HepG2 (cell line): ENCODE data around the gene TP53TG5. TPM values are rescaled to one million over a fixed set of nuclear protein-coding genes. Genes with fewer than 3 reads are reported as not detected.
A peak's percentile ranks its signal among the peaks of the same experiment; 100 is the strongest.

Experiments used
- CCDC6 ChIP-seq: sonication (generic); formaldehyde crosslinking; IDR thresholded peaks from 2 replicates; pipeline ENCODE4 v1.8.1; 2022; ENCODE audit warnings: mild to moderate bottlenecking, missing genetic modification reagents, moderate library complexity
- FOXP1 ChIP-seq, 2 experiments: fragments of 450-650 bp in 1 of 2; IDR thresholded peaks; 2 replicates each; pipeline ENCODE4 v1.6.1; 2017 to 2018; ENCODE audit warnings: antibody characterized with exemption in 1 of 2
- KAT7 ChIP-seq: IDR thresholded peaks from 2 replicates; pipeline ENCODE4 v1.6.1; 2018; ENCODE audit warnings: borderline replicate concordance, missing compliant biosample characterization
- KLF15 ChIP-seq: sonication (generic); formaldehyde crosslinking; IDR thresholded peaks from 2 replicates; pipeline ENCODE4 v1.8.1; 2023; ENCODE audit warnings: borderline replicate concordance, mild to moderate bottlenecking, inconsistent platforms, missing genetic modification reagents, mixed read lengths
- KLF16 ChIP-seq, 2 experiments: sonication (generic) in 1 of 2; formaldehyde crosslinking in 1 of 2; IDR thresholded peaks; 2 replicates each; pipeline versions ENCODE4 v1.6.1 to v1.8.0; 2016 to 2023; ENCODE audit warnings: missing genetic modification reagents in 2 of 2, missing compliant biosample characterization in 1 of 2
- PHF8 ChIP-seq: sonication (generic); formaldehyde crosslinking; IDR thresholded peaks from 2 replicates; pipeline ENCODE4 v1.5.0; 2020; ENCODE audit warnings: missing genetic modification reagents
- RBM39 ChIP-seq: fragments of 200-400 bp; formaldehyde crosslinking; IDR thresholded peaks from one replicate; pipeline ENCODE4 v1.6.1; 2018; ENCODE audit warnings: antibody characterized with exemption, mild to moderate bottlenecking, low read depth, low read length; ENCODE audit not compliant: poor library complexity, severe bottlenecking
- SOX5 ChIP-seq: IDR thresholded peaks from 2 replicates; pipeline ENCODE4 v1.6.1; 2016; ENCODE audit warnings: borderline replicate concordance
- ZBTB21 ChIP-seq: sonication (generic); formaldehyde crosslinking; IDR thresholded peaks from 2 replicates; pipeline ENCODE4 v1.4.0; 2020; ENCODE audit warnings: missing genetic modification reagents
- ZBTB7B ChIP-seq: sonication (generic); formaldehyde crosslinking; IDR thresholded peaks from 2 replicates; pipeline ENCODE4 v1.4.0; 2020; ENCODE audit warnings: missing genetic modification reagents
- ZKSCAN5 ChIP-seq: sonication (generic); formaldehyde crosslinking; IDR thresholded peaks from 2 replicates; pipeline ENCODE4 v1.5.1; 2020; ENCODE audit warnings: mild to moderate bottlenecking, missing genetic modification reagents
- ZNF121 ChIP-seq: sonication (generic); formaldehyde crosslinking; IDR thresholded peaks from 2 replicates; pipeline ENCODE4 v1.5.0; 2020; ENCODE audit warnings: mild to moderate bottlenecking, missing genetic modification reagents
- ZNF335 ChIP-seq: sonication (generic); formaldehyde crosslinking; IDR thresholded peaks from 2 replicates; pipeline ENCODE4 v1.4.0; 2020; ENCODE audit warnings: missing genetic modification reagents
- ZNF33B ChIP-seq: sonication (generic); formaldehyde crosslinking; IDR thresholded peaks from 2 replicates; pipeline ENCODE4 v1.5.1; 2020; ENCODE audit warnings: mild to moderate bottlenecking, missing genetic modification reagents
- ZNF460 ChIP-seq: sonication (generic); formaldehyde crosslinking; IDR thresholded peaks from 2 replicates; pipeline ENCODE4 v1.5.1; 2020; ENCODE audit warnings: missing genetic modification reagents, mild to moderate bottlenecking, borderline replicate concordance
- ZSCAN20 ChIP-seq: sonication (generic); formaldehyde crosslinking; IDR thresholded peaks from 2 replicates; pipeline ENCODE4 v1.4.0; 2020; ENCODE audit warnings: missing genetic modification reagents, mild to moderate bottlenecking, borderline replicate concordance
- polyA plus RNA-seq, 8 experiments: library from polyadenylated mRNA; depleted of rRNA in 3 of 8; stranded (reverse) in 7 of 8; unstranded in 1 of 8; fragments of >200 nt; fragmentation: Illumina TruSeq in 4 of 8; extraction: Trizol in 4 of 8; gene quantifications; 2 replicates each; pipeline versions ENCODE4 v1.2.1 to v1.2.3, GENCODE V29; 2011 to 2016; ENCODE audit warnings: low read depth in 4 of 8, missing spikeins in 1 of 8, mixed read lengths in 1 of 8; ENCODE audit not compliant: insufficient read depth in 1 of 8
- total RNA-seq, 5 experiments: library from RNA; depleted of rRNA; stranded (reverse); fragments of >200 nt; fragmentation: Illumina TruSeq; extraction: Trizol; gene quantifications; 2 replicates each; pipeline ENCODE4 v1.2.3, GENCODE V29; 2016; ENCODE audit warnings: low read depth in 1 of 5
- TF ChIP-seq, protein P1 (sequence below): sonication (generic); formaldehyde crosslinking; IDR thresholded peaks from 2 replicates; pipeline ENCODE4 v1.4.0; 2020; ENCODE audit warnings: missing genetic modification reagents
- TF ChIP-seq, protein P2 (sequence below): sonication (generic); formaldehyde crosslinking; IDR thresholded peaks from 2 replicates; pipeline ENCODE4 v1.5.0; 2020; ENCODE audit warnings: mild to moderate bottlenecking, low read depth, missing genetic modification reagents, borderline replicate concordance
- TF ChIP-seq, protein P3 (sequence below), 2 experiments: sonication (generic) in 1 of 2; formaldehyde crosslinking in 1 of 2; IDR thresholded peaks; 2 replicates each; pipeline versions ENCODE4 v1.5.1 to v1.6.1; 2011 to 2020; ENCODE audit warnings: borderline replicate concordance in 1 of 2, low read depth in 1 of 2, low read length in 1 of 2, mild to moderate bottlenecking in 1 of 2, missing genetic modification reagents in 1 of 2, moderate library complexity in 1 of 2
- TF ChIP-seq, protein P4 (sequence below): sonication (generic); formaldehyde crosslinking; IDR thresholded peaks from 2 replicates; pipeline ENCODE4 v1.8.1; 2022; ENCODE audit warnings: mild to moderate bottlenecking, missing genetic modification reagents

The TP53TG5 gene
- total and polyA plus RNA-seq, 2 of the 13 experiments (the other 11 are each of a cell fraction or from before 2014, with no cell fraction given) = 0.11 TPM; not detected in 1

DNA sequence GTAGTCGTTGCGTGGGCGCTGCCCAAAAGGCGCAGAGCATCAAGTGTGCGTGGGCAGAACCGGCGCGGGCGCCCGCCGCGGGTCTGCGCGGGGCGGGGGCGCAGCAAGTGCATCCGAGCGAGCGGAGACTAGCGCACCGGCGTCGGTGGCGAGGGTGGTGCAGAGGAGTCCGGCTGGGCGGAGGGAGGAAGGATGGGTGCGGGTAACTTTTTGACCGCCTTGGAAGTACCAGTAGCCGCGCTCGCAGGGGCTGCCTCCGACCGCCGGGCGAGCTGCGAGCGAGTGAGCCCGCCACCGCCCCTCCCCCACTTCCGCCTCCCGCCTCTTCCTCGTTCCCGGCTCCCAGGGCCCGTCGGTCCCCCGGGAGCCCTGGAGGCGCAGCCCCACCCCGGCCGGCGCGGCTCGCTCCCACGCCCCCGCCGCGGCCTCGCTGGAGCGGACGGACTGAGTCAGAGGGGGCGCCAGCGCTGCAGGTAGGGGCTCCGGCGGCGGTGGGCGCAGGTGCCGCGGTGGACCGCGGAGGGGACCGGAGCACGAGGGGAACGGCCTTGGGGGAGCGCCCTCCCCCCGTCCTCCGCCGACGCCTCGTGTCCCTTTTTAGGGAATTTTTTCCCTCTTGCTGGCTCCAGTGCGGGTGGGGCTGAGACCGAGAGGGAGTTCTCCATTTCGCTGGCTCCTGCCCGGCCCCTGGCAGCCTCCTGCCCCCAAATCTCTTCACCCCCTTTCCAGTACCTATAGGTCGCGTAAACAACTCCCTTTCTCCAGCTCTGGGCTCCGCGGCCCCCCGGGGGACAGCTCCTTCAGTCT, 28.3 kb upstream of the TP53TG5 start (continued):
- TF ChIP-seq, protein P1, sequence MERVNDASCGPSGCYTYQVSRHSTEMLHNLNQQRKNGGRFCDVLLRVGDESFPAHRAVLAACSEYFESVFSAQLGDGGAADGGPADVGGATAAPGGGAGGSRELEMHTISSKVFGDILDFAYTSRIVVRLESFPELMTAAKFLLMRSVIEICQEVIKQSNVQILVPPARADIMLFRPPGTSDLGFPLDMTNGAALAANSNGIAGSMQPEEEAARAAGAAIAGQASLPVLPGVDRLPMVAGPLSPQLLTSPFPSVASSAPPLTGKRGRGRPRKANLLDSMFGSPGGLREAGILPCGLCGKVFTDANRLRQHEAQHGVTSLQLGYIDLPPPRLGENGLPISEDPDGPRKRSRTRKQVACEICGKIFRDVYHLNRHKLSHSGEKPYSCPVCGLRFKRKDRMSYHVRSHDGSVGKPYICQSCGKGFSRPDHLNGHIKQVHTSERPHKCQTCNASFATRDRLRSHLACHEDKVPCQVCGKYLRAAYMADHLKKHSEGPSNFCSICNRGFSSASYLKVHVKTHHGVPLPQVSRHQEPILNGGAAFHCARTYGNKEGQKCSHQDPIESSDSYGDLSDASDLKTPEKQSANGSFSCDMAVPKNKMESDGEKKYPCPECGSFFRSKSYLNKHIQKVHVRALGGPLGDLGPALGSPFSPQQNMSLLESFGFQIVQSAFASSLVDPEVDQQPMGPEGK (CRISPR knock-in tag) = no peak; the same call in 1 of the 2 replicates
- TF ChIP-seq KAT7 (CRISPR knock-in tag) (peak; percentile 72; the same call in 1 of the 2 replicates), ZNF460 (CRISPR knock-in tag) (no peak), FOXP1 (IDR thresholded peaks at IDR 0.05) (no peak), FOXP1 (CRISPR knock-in tag; IDR thresholded peaks at IDR 0.05) (no peak), ZNF335 (CRISPR knock-in tag) (no peak), RBM39 (no peak), ZKSCAN5 (CRISPR knock-in tag) (no peak), ZNF33B (CRISPR knock-in tag) (peak; percentile 42; the same call in 1 of the 2 replicates), CCDC6 (CRISPR knock-in tag) (peak; percentile 93), ZNF121 (no peak), ZBTB7B (CRISPR knock-in tag) (peak; percentile 67; the same call in 1 of the 2 replicates), ZBTB21 (CRISPR knock-in tag) (no peak), SOX5 (no peak; the same call in 1 of the 2 replicates), ZSCAN20 (CRISPR knock-in tag) (peak; percentile 75; the same call in 1 of the 2 replicates), PHF8 (CRISPR knock-in tag) (peak; percentile 63), KLF16 (CRISPR knock-in tag; IDR thresholded peaks at IDR 0.05) (peak in 1 of 2 experiments; percentile 50; a peak in 1 of 4 replicates), KLF15 (CRISPR knock-in tag) (no peak)
- TF ChIP-seq, protein P2, sequence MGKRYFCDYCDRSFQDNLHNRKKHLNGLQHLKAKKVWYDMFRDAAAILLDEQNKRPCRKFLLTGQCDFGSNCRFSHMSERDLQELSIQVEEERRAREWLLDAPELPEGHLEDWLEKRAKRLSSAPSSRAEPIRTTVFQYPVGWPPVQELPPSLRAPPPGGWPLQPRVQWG (CRISPR knock-in tag) = 0 out of 2 replicates have a peak, but pooled peaks have one; percentile 91
- TF ChIP-seq, protein P3, sequence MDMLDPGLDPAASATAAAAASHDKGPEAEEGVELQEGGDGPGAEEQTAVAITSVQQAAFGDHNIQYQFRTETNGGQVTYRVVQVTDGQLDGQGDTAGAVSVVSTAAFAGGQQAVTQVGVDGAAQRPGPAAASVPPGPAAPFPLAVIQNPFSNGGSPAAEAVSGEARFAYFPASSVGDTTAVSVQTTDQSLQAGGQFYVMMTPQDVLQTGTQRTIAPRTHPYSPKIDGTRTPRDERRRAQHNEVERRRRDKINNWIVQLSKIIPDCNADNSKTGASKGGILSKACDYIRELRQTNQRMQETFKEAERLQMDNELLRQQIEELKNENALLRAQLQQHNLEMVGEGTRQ (IDR thresholded peaks at IDR 0.05; ENCODE audit: low read depth, low read length) = no peak
- TF ChIP-seq, protein P3 (CRISPR knock-in tag; IDR thresholded peaks at IDR 0.05; ENCODE audit: borderline replicate concordance) = no peak; the same call in 1 of the 2 replicates
- TF ChIP-seq, protein P4, sequence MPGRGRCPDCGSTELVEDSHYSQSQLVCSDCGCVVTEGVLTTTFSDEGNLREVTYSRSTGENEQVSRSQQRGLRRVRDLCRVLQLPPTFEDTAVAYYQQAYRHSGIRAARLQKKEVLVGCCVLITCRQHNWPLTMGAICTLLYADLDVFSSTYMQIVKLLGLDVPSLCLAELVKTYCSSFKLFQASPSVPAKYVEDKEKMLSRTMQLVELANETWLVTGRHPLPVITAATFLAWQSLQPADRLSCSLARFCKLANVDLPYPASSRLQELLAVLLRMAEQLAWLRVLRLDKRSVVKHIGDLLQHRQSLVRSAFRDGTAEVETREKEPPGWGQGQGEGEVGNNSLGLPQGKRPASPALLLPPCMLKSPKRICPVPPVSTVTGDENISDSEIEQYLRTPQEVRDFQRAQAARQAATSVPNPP (CRISPR knock-in tag) = no peak
